ENCODE measurements around the gene MED31.

Gene MED31

GRCh38 chr17:6683730-6684459, 32.5 kb upstream of the MED31 start:
- H3K27ac ChIP-seq: peak overlapping the region; percentile 36

GRCh38 chr17:6683081-6683684, 31.8 kb upstream of the MED31 start:
- TF ChIP-seq CTCF (conservative IDR thresholded peaks at IDR 0.05) (no peak), ZFX (IDR thresholded peaks at IDR 0.05) (no peak)
- peak overlapping the region; percentile 36 for H3K27ac ChIP-seq

More at GRCh38 chr17:6683730-6684459, 32.5 kb upstream of the MED31 start:
- TF ChIP-seq CTCF (conservative IDR thresholded peaks at IDR 0.05): no peak
- TF ChIP-seq ZFX (IDR thresholded peaks at IDR 0.05): no peak

GRCh38 chr17:6682339-6682738, 30.9 kb upstream of the MED31 start:
- H3K27ac ChIP-seq: no peak overlapping the region
- TF ChIP-seq CTCF (conservative IDR thresholded peaks at IDR 0.05) (no peak), ZFX (IDR thresholded peaks at IDR 0.05) (no peak)

GRCh38 chr17:6681671-6682070, 30.3 kb upstream of the MED31 start:
- no peak for TF ChIP-seq CTCF (conservative IDR thresholded peaks at IDR 0.05)
- no peak for TF ChIP-seq ZFX (IDR thresholded peaks at IDR 0.05)
- no peak overlapping the region for H3K27ac ChIP-seq

GRCh38 chr17:6681176-6681575, 29.8 kb upstream of the MED31 start:
- TF ChIP-seq CTCF (conservative IDR thresholded peaks at IDR 0.05) (no peak), ZFX (IDR thresholded peaks at IDR 0.05) (no peak)
- H3K27ac ChIP-seq: no peak overlapping the region

GRCh38 chr17:6679241-6679640, 27.8 kb upstream of the MED31 start:
- TF ChIP-seq CTCF (conservative IDR thresholded peaks at IDR 0.05) (no peak), ZFX (IDR thresholded peaks at IDR 0.05) (no peak)
- H3K27ac ChIP-seq: no peak overlapping the region

GRCh38 chr17:6677946-6678345, 26.5 kb upstream of the MED31 start:
- TF ChIP-seq ZFX (IDR thresholded peaks at IDR 0.05) (no peak), CTCF (conservative IDR thresholded peaks at IDR 0.05) (no peak)
- no peak overlapping the region for H3K27ac ChIP-seq
